Coronary artery (tissue), 2 donors: ENCODE results near the gene TRAT1.

ENCODE experiments used
- DNase-seq: peaks from one replicate; pipeline ENCODE4 v3.0.0-alpha.2; 2017; ENCODE audit warnings: low spot score
- H3K27ac ChIP-seq, 2 donors: fragments of 200-600 bp; sonication (generic); one replicate each; pipeline ENCODE4 v1.5.1; 2016 to 2019
- H3K4me3 ChIP-seq: fragments of 200-600 bp; sonication (generic); 2 replicates; pipeline ENCODE4 v1.5.1; 2016; ENCODE audit warnings: mild to moderate bottlenecking, moderate library complexity
- TF ChIP-seq, protein P1 (sequence below): fragments of 200-600 bp; sonication (generic); IDR thresholded peaks from one replicate; pipeline ENCODE4 v1.5.1; 2019; ENCODE audit warnings: antibody characterized with exemption

The TRAT1 gene

DNA sequence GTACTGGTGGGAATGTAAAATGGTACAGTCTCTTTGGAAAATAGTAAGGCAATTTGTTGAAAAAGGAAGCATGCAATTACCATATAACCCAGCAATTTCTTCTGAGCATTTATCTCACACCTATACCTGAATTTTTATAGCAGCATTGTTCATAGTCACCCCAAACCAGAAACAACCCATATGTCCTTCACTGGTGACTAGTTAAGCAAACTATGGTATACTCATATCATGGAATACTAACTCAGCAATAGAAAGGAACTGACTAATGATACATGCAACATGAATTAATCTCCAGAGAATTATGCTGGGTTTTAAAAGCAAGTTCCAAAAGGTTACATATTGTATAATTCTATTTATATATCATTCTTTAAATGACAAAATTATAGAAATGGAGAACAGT, 60.2 kb downstream of the TRAT1 start:
- DNase-seq, result no peak
- TF ChIP-seq, protein P1, sequence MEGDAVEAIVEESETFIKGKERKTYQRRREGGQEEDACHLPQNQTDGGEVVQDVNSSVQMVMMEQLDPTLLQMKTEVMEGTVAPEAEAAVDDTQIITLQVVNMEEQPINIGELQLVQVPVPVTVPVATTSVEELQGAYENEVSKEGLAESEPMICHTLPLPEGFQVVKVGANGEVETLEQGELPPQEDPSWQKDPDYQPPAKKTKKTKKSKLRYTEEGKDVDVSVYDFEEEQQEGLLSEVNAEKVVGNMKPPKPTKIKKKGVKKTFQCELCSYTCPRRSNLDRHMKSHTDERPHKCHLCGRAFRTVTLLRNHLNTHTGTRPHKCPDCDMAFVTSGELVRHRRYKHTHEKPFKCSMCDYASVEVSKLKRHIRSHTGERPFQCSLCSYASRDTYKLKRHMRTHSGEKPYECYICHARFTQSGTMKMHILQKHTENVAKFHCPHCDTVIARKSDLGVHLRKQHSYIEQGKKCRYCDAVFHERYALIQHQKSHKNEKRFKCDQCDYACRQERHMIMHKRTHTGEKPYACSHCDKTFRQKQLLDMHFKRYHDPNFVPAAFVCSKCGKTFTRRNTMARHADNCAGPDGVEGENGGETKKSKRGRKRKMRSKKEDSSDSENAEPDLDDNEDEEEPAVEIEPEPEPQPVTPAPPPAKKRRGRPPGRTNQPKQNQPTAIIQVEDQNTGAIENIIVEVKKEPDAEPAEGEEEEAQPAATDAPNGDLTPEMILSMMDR, result no peak
- no peak overlapping the region for H3K27ac ChIP-seq
- no peak overlapping the region for H3K4me3 ChIP-seq

DNA sequence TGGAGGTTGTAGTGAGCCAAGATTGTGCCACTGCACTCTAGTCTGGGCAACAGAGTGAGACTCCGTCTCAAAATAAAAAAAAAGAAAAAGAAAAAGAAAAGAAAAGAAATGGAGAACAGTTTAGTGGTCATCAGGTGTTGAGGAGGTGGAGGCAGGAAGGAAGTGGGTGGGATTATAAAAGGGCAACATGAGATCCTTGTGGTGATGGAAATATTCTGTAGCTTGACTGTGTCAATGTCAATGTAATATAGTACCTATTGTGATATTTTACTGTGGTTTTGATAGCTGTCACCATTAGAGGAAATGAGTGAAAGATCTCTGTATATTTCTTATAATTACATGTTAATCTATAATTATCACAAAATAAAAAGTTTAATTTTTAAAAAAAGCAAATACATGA, 60.8 kb downstream of the TRAT1 start:
- Histone ChIP-seq H3K4me3 (no peak overlapping the region), H3K27ac (no peak overlapping the region)
- no peak for DNase-seq
- TF ChIP-seq, protein P1, result no peak

DNA sequence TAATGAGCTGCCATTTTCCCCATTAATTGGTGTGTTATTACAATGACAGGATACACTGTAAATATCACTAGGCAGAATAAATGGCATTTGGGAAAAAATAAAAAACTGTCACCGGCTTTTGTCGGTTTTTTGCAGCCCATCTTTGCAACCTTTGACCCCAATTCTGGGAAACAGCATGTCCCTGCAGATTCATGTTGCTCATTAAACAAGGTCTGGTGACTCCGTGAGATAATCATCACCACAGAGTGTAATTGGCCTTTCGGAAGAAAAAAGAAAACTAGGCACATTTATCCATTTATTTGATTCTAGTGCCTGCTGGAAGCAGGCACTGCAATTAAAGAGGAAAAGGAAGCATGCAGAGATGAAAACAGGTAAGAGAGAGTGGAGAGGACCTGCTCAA, 64.5 kb downstream of the TRAT1 start:
- TF ChIP-seq, protein P1, result no peak
- no peak overlapping the region for H3K27ac ChIP-seq
- H3K4me3 ChIP-seq, result no peak overlapping the region
- DNase-seq, result no peak

DNA sequence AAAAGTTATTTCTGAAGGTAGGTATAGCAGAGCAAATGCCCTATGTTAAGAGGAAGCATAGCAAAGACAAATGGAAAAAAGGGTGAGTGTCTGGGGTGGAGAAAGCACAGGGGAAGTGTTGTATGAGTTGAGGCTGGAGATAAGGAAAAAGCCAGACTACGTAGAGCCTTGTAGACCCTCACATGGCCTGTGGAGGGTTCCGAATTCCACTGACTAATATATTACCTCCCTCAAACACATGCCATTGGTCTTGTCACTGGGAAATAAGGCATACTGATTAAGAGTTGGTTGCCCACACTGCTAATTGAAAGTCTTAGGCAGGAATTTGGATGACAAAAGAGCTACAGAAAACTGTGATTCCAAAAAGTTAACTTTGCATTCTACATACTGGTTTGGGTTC, 65.2 kb downstream of the TRAT1 start:
- TF ChIP-seq, protein P1, result no peak

DNA sequence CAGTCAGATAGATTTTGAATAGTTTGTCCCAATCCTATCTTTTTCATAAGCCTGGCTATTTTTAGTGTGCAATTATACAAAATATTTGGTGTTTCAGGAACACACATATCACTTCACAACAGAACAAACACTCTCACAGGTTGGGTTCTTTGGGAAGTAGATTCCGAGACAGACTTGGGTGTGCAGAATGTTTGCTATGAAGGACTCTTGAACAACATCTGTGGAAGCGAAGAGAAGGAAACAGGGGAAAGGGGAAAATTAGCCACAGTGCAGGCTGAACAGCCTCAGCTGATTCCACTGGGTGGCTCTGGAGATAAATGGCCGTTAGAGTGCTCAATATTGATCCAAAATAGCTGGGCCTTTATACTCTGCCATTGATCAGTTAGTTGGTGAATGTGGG, 69.2 kb downstream of the TRAT1 start:
- no peak overlapping the region for H3K4me3 ChIP-seq
- no peak overlapping the region for H3K27ac ChIP-seq
- TF ChIP-seq, protein P1, result no peak
- no peak for DNase-seq

More for the DNA sequence above, 65.2 kb downstream of the TRAT1 start:
- no peak for DNase-seq
- no peak overlapping the region for H3K4me3 ChIP-seq
- H3K27ac ChIP-seq, result no peak overlapping the region

DNA sequence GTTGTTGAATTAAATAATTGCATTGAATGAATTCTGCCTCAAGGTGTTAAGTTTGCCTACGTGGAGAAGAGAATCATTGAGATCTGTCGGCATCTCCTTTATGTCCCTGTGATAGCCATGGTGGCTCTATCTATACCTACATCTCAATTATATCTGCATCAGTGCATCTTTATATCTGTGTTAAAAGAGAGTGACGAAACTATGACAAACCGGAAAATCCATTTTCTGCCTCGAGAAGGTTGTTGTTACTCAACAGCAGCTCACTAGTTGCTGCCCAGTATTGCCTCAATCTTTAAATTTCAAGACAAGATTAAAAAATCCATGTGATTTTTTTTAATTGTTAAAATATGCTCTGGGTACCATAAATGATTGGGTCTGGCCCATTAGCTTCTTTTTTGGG, 72.4 kb downstream of the TRAT1 start:
- no peak for DNase-seq
- Histone ChIP-seq H3K4me3 (no peak overlapping the region), H3K27ac (no peak overlapping the region)
- TF ChIP-seq, protein P1, result no peak

DNA sequence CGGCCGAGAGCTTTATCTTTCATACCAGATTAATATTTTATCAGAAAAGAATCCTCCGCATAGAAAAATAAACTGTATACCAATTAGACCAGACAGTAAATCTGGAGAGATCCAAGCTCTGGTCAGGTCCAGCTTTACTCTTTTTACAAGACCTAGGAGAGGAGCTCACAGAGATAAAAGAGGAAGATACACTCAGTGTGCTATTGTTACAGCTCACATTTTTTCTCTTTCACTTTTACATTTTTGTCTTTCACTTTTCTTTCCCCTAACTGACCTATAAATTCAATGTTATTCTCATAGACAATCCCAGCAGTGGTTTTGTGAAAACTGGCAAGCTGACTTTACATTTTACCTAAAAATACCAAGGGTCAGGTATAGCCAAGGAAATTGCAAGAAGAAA, 75.3 kb downstream of the TRAT1 start:
- no peak for DNase-seq
- Histone ChIP-seq H3K27ac (no peak overlapping the region), H3K4me3 (no peak overlapping the region)
- TF ChIP-seq, protein P1, result no peak
